Measurements from ENCODE around the gene LPIN3. TPM values are rescaled to one million over a fixed set of nuclear protein-coding genes. Genes with fewer than 3 reads are reported as not detected.

LPIN3 gene
- total RNA-seq, 6 donors from 2014 or later, result 9.4 to 78.6 (median 14.2) TPM

GRCh38 chr20:41392871-41393704 lies 52.5 kb downstream of the LPIN3 start:
- Histone ChIP-seq H3K27ac (no peak overlapping the region), H3K4me1 (peaks cover 0 to 10% (median 0%) of the 10 kb centered on the region in 4 donors), H3K36me3 (no peaks in the 10 kb centered on the region), H3K27me3 (no peaks in the 10 kb centered on the region), H3K4me3 (no peak overlapping the region), H3K9me3 (no peaks in the 10 kb centered on the region)
- peak in 1 of 2 donors; percentile 27 for ATAC-seq (ENCODE audit: low FRiP score in 2 of 2)
- WGBS, 2 donors, result 66 to 71% methylated on average over 10 to 12 of the region's 12 CpGs
- no peak for DNase-seq
- no peak for TF ChIP-seq POLR2AphosphoS5 (IDR thresholded peaks at IDR 0.05)
- no peak for TF ChIP-seq EP300 (IDR thresholded peaks at IDR 0.05)
- no peak for TF ChIP-seq POLR2A (IDR thresholded peaks at IDR 0.05)
- TF ChIP-seq, protein P1, sequence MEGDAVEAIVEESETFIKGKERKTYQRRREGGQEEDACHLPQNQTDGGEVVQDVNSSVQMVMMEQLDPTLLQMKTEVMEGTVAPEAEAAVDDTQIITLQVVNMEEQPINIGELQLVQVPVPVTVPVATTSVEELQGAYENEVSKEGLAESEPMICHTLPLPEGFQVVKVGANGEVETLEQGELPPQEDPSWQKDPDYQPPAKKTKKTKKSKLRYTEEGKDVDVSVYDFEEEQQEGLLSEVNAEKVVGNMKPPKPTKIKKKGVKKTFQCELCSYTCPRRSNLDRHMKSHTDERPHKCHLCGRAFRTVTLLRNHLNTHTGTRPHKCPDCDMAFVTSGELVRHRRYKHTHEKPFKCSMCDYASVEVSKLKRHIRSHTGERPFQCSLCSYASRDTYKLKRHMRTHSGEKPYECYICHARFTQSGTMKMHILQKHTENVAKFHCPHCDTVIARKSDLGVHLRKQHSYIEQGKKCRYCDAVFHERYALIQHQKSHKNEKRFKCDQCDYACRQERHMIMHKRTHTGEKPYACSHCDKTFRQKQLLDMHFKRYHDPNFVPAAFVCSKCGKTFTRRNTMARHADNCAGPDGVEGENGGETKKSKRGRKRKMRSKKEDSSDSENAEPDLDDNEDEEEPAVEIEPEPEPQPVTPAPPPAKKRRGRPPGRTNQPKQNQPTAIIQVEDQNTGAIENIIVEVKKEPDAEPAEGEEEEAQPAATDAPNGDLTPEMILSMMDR (IDR thresholded peaks at IDR 0.05), result no peak

GRCh38 chr20:41393705-41394066 lies 53.1 kb downstream of the LPIN3 start:
- Histone ChIP-seq H3K4me1 (peaks cover 0 to 10% (median 0%) of the 10 kb centered on the region in 4 donors), H3K27me3 (no peaks in the 10 kb centered on the region), H3K9me3 (no peaks in the 10 kb centered on the region), H3K4me3 (no peak overlapping the region), H3K36me3 (no peaks in the 10 kb centered on the region), H3K27ac (no peak overlapping the region)
- no peak for ATAC-seq (ENCODE audit: low FRiP score in 2 of 2)
- TF ChIP-seq, protein P1 (IDR thresholded peaks at IDR 0.05), result no peak
- TF ChIP-seq POLR2A (IDR thresholded peaks at IDR 0.05) (no peak), EP300 (IDR thresholded peaks at IDR 0.05) (no peak), POLR2AphosphoS5 (IDR thresholded peaks at IDR 0.05) (no peak)
- no peak for DNase-seq
- WGBS, 2 donors, result 91 to 97% methylated on average over 3 of the region's 3 CpGs

- Histone ChIP-seq H3K9me3 (no peaks in the 10 kb centered on the region), H3K27me3 (no peaks in the 10 kb centered on the region), H3K27ac (no peak overlapping the region), H3K4me1 (peaks cover 0 to 10% (median 0%) of the 10 kb centered on the region in 4 donors), H3K4me3 (no peak overlapping the region), H3K36me3 (no peaks in the 10 kb centered on the region)
- ATAC-seq (ENCODE audit: low FRiP score in 2 of 2) (peak in 1 of 2 donors; percentile 16), DNase-seq (no peak)
- TF ChIP-seq POLR2AphosphoS5 (IDR thresholded peaks at IDR 0.05) (no peak), POLR2A (IDR thresholded peaks at IDR 0.05) (no peak), EP300 (IDR thresholded peaks at IDR 0.05) (no peak)
- TF ChIP-seq, protein P1 (IDR thresholded peaks at IDR 0.05), result no peak
- WGBS, 2 donors, result 94 to 97% methylated on average over 2 of the region's 2 CpGs
Measured at GRCh38 chr20:41394081-41394480, 53.5 kb downstream of the LPIN3 start.

- H3K27ac ChIP-seq, result no peak overlapping the region
- DNase-seq, result no peak
- peaks cover 0 to 10% (median 0%) of the 10 kb centered on the region in 4 donors for H3K4me1 ChIP-seq
- no peaks in the 10 kb centered on the region for H3K9me3 ChIP-seq
- ATAC-seq (ENCODE audit: low FRiP score in 2 of 2), result peak in 1 of 2 donors; percentile 23
- WGBS, 2 donors, result 79 to 80% methylated on average over 7 to 9 of the region's 9 CpGs
- H3K27me3 ChIP-seq, result no peaks in the 10 kb centered on the region
- TF ChIP-seq POLR2AphosphoS5 (IDR thresholded peaks at IDR 0.05) (no peak), POLR2A (IDR thresholded peaks at IDR 0.05) (no peak)
- no peaks in the 10 kb centered on the region for H3K36me3 ChIP-seq
- H3K4me3 ChIP-seq, result no peak overlapping the region
Measured at GRCh38 chr20:41394931-41395666, 54.5 kb downstream of the LPIN3 start.

All from upper lobe of left lung (tissue), 6 donors.